Pulmonary artery endothelial cell (primary cell): ENCODE data around the gene CSNK1G2. TPM values are rescaled to one million over a fixed set of nuclear protein-coding genes. Genes with fewer than 3 reads are reported as not detected.
"Not testable (repeated sequence)": the region's sequence is repeated elsewhere in the genome, so short reads cannot be mapped to it uniquely, and the experiment has no call there.

ENCODE experiments used
- DNase-seq: peaks from one replicate; pipeline ENCODE4 v3.0.0-alpha.2; 2011; ENCODE audit warnings: low read depth, low spot score
- total RNA-seq: library from RNA; depleted of rRNA; stranded (reverse); fragments of >200 nt; gene quantifications from 2 replicates; pipeline ENCODE4 v1.2.3, GENCODE V29; 2014

The CSNK1G2 gene
- total RNA-seq, 1 donor from 2014 or later = 88.6 TPM

GRCh38 chr19:1987197-1988187 lies 46.5 kb downstream of the CSNK1G2 start:
- no peak for DNase-seq

GRCh38 chr19:1988464-1988863 lies 47.5 kb downstream of the CSNK1G2 start:
- DNase-seq = not testable (repeated sequence)

DNA sequence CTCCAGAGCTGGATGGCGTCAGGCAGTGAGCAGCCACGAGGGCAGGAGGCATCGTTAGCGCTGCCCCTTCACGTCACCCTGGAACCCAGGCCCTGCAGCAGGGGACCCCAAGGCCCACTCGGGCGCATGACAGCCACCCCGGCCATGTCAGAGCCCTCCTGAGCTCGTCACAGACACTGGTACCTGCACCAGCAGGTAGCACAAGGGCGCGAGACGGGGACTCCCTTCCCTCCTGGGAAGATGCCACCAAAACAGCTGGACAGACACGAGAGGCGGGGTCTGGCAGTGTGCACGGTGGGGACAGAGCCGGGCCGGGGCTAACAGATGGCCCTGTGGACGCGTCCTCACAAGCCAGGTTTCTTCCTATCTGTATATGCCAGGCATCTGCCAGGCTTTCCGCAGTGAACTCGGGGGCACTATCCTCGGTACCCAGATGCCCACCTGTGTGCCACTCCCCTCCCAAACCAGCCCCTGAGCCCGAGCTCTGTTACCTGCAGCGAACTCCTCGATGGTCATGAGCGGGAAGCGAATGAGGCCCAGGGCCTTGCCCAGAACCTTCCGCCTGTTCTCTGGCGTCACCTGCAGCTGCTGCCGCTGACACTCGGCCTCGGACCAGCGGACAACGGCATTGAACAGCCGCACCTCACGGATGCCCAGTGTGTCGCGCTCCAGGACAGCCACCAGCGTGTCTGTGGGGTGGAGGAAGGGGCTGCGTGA lies 48.7 kb downstream of the CSNK1G2 start:
- DNase-seq = no peak

DNA sequence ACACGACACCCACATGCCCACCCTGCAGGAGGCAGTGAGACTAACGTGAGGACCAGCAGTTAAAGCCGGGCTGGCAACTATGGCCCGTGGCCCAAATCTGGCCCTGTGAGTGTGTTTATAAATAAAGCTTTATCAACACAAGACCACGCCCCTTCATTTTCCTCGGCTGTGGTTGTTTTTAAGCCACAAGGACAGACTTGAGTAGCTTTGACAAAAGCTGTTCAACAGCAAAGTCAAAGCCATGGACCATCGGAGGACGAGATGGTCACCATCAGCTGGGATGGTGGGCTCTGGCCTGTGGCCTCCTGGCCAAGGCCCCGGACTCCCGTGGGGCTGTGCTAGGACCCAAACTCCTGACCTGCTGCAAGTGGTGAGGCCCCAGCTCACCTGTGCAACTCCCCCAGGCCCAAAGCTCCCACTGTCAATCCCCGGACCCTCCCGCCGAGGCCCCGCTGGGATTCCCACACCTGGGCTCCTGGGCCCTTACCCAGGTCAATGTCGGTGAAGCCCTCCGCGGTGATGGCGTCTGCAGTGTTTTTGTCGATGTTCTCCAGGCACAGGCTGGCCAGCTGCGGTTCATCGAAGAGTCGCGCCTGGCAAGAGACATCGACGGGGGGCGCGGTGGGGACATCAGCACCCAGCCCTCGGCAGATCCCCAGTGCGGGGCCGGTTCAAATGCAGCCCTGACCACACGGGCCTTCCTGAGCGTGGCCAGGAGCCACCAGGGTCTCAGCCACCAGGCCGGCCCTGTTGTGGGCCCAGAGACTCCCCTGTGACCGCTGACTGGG lies 49.5 kb downstream of the CSNK1G2 start:
- no peak for DNase-seq

- no peak for DNase-seq
Measured at GRCh38 chr19:1991018-1991913, 50.3 kb downstream of the CSNK1G2 start.

- DNase-seq = no peak
Measured at GRCh38 chr19:1992759-1993260, 51.8 kb downstream of the CSNK1G2 start.

DNA sequence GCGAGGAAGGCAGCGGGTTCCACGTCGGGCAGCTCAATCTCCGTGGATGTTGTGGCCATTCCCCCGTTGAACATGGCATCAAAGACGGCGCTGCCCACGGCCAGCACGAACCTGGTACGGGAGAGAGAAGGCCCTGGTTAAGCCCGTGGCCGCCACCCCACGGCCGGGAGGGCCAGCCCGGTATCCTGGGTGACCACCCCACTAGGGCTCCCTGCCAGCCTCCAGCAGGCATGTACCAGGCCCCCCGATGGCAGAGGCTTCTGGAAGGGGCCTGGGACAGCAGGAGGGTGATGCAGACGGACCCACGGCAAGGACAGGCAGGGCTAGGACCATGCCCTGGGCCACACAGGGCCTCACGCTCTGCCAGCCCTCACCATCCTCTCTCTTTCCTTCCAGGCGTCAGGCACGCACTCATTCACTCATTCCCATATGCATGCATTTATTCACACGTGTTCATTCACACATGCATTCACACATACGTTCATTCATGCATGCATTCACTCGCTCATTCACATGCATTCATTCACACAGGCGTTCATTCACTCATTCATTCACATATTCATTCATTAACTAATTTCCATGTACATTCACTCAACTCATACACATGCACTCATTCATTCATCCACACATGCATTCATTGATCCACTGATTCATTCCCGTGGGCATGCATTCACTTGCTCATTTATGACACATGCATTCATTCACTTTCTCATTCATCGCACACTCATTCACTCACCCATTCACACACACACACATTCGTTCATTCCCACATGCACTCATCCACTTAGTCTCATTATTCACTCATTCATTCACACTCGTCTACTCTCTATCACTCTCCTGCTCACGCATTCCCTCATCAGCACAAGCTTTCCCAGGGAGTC lies 56.6 kb downstream of the CSNK1G2 start:
- no peak for DNase-seq

DNA sequence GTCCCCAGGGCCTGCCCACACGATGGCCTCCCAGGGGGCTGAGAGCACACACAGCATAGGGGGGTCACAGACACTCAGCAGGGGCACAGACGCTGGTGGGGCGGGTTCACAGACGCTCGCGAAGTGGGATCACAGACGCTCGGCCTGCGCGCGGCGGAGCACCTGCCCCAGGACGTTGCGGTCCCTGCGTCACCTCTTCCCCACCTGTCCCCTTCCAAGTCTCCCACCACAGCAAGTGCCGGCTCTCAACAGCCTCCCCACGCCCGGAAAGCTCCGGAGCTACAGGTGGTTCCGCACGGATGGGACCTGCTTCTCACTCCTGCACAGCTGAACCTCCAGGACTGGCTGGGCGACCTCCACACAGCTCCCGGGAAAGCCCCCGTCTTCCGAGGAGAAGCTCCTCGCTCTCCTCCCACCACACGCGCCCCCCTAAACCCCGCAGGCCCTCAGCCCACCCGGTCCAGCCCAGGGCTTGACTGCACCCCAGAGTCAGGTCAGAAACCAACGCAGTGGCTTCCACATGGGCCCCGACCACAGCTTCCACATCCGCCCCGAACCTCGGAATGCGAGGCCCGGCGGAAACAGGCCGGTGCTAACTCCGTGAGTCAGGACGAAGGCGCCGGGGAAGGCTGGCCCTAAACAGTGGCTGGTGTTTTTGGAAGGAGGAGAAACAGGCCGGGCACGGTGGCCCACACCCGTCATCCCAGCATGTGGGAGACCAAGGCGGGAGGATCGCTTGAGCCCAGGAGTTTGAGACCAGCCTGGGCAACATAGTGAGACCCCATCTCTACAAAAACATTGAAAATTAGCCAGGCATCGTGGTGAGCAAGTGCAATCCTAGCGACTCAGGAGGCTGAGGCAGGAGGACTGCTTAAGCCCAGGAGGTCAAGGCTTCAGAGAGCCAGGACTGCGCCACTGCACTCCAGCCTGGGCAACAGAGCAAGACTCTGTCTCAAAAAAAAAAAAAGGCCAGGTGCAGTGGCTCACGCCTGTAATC lies 58.0 kb downstream of the CSNK1G2 start:
- DNase-seq = no peak

- no peak for DNase-seq
Measured at GRCh38 chr19:1999856-2000515, 59.0 kb downstream of the CSNK1G2 start.

DNA sequence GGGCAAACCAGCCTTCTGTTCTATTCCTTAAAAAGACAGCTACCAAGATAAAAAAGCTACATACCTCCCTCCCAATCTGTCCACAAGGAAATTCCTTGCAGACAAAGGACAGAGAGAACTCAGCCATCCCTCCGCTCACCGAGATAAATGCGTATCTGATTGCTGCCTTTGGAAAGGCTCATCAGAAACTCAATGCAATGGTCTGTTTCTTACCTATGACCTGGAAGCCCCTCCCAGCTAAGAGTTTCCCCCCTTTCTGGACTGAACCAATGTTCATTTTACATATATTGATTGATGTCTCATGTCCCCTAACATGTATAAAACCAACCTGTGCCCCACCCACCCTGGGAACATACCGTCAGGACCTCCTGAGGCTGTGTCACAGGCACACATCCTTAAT lies 62.9 kb downstream of the CSNK1G2 start:
- DNase-seq = no peak

DNA sequence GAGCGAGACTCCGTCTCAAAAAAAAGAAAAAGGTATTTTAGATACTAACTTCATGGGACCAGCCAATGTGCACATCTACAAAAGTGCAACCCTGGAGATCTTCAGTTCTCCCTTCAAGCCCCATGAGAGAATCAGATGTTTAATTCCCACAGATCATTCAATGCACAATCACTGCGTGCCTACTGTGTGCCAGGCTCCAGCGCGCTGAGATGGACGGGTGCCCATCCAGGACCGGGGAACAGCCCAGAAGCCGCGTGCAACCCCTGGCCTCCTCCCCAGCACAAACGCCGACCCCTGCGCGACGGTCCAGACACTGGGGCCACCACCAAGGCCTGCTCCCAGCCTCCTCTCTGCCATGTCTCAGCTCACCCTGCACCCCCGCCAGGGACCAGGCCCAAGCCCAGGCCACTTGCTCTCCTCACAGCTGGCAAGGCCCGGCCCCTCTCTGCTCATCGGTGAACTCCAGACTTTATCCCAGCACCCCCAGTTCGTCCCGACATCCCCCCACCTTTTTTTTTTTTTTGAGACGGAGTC lies 69.2 kb downstream of the CSNK1G2 start:
- DNase-seq = no peak

DNA sequence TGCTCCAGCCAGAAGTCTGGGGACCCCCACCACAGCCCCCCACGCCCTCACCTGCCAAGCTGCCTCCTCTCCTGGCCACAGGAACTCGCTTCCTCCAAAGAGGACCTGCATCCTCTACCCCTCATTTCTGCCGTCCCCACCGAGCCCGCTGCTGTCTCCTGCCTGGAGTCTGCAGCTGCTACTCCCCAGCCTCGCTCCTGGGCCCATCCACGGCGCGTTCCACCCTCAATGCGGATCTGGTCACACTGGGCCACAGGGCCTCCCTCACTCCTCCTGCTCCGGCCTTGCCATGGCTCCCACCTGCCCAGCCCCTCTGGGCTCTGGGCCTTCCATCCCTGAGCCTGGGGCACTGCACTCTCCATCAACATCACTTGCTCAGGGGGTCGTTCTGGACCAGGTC lies 70.2 kb downstream of the CSNK1G2 start:
- no peak for DNase-seq

GRCh38 chr19:2012941-2013682 lies 72.1 kb downstream of the CSNK1G2 start:
- no peak for DNase-seq

GRCh38 chr19:2013683-2013961 lies 72.7 kb downstream of the CSNK1G2 start:
- no peak for DNase-seq

GRCh38 chr19:2014131-2014571 lies 73.2 kb downstream of the CSNK1G2 start:
- no peak for DNase-seq

- DNase-seq = no peak
Measured at GRCh38 chr19:2014731-2015607, 74.0 kb downstream of the CSNK1G2 start.
